Osteocyte (in vitro differentiated cells): ENCODE results near the gene FNIP1. TPM values are rescaled to one million over a fixed set of nuclear protein-coding genes. Genes with fewer than 3 reads are reported as not detected.

Experiments used
- DNase-seq: peaks from one replicate; pipeline ENCODE4 v3.0.0; 2021; ENCODE audit warnings: mixed read lengths; ENCODE audit not compliant: unreplicated experiment; ENCODE audit errors: extremely low spot score
- H3K27ac Mint-ChIP-seq: one replicate; pipeline ENCODE4 v1.8.0; 2021; ENCODE audit warnings: mild to moderate bottlenecking, mixed read lengths; ENCODE audit not compliant: unreplicated experiment
- H3K27me3 Mint-ChIP-seq: one replicate; pipeline ENCODE4 v1.8.0; 2021; ENCODE audit warnings: mixed read lengths; ENCODE audit not compliant: unreplicated experiment
- H3K36me3 Mint-ChIP-seq: one replicate; pipeline ENCODE4 v1.8.0; 2021; ENCODE audit warnings: mixed read lengths; ENCODE audit not compliant: unreplicated experiment
- H3K4me1 Mint-ChIP-seq: one replicate; pipeline ENCODE4 v1.8.0; 2021; ENCODE audit warnings: mixed read lengths; ENCODE audit not compliant: unreplicated experiment
- H3K4me3 Mint-ChIP-seq: one replicate; pipeline ENCODE4 v1.8.0; 2021; ENCODE audit warnings: mild to moderate bottlenecking, moderate library complexity, mixed read lengths; ENCODE audit not compliant: unreplicated experiment
- H3K9me3 Mint-ChIP-seq: one replicate; pipeline ENCODE4 v1.8.0; 2021; ENCODE audit warnings: mixed read lengths; ENCODE audit not compliant: unreplicated experiment
- total RNA-seq: library from RNA; stranded (reverse); gene quantifications from 2 replicates; pipeline ENCODE4 v1.2.1, GENCODE V29; 2021
- TF ChIP-seq, protein P1 (sequence below): fragments of 200-600 bp; sonication (generic); IDR thresholded peaks from 2 replicates; pipeline ENCODE4 v1.5.0; 2021; ENCODE audit warnings: antibody characterized with exemption, mild to moderate bottlenecking, moderate library complexity

FNIP1 gene
- total RNA-seq, 1 donor from 2014 or later: 43.0 TPM

DNA sequence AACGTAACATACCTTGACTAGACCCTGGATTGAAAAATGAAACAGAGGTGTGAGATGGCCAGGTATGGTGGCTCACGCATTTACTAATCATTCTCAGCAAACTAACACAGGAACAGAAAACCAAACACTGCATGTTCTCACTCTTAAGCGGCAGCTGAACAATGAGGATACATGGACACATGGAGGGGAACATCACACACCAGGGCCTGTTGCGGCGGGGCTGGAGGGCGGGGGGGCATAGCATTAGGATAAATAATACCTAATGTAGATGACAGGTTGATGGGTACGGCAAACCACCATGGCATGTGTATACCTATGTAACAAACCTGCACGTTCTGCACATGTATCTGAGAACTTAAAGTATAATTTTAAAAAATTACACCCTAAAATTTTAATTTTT is 177.7 kb downstream of the FNIP1 start:
- Mint-ChIP-seq H3K36me3 (peaks cover 3% of the 10 kb centered on the region), H3K27me3 (no peaks in the 10 kb centered on the region), H3K4me1 (peaks cover 4% of the 10 kb centered on the region), H3K9me3 (no peaks in the 10 kb centered on the region), H3K4me3 (no peak overlapping the region), H3K27ac (no peak overlapping the region)
- TF ChIP-seq, protein P1, sequence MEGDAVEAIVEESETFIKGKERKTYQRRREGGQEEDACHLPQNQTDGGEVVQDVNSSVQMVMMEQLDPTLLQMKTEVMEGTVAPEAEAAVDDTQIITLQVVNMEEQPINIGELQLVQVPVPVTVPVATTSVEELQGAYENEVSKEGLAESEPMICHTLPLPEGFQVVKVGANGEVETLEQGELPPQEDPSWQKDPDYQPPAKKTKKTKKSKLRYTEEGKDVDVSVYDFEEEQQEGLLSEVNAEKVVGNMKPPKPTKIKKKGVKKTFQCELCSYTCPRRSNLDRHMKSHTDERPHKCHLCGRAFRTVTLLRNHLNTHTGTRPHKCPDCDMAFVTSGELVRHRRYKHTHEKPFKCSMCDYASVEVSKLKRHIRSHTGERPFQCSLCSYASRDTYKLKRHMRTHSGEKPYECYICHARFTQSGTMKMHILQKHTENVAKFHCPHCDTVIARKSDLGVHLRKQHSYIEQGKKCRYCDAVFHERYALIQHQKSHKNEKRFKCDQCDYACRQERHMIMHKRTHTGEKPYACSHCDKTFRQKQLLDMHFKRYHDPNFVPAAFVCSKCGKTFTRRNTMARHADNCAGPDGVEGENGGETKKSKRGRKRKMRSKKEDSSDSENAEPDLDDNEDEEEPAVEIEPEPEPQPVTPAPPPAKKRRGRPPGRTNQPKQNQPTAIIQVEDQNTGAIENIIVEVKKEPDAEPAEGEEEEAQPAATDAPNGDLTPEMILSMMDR: no peak
- no peak for DNase-seq

DNA sequence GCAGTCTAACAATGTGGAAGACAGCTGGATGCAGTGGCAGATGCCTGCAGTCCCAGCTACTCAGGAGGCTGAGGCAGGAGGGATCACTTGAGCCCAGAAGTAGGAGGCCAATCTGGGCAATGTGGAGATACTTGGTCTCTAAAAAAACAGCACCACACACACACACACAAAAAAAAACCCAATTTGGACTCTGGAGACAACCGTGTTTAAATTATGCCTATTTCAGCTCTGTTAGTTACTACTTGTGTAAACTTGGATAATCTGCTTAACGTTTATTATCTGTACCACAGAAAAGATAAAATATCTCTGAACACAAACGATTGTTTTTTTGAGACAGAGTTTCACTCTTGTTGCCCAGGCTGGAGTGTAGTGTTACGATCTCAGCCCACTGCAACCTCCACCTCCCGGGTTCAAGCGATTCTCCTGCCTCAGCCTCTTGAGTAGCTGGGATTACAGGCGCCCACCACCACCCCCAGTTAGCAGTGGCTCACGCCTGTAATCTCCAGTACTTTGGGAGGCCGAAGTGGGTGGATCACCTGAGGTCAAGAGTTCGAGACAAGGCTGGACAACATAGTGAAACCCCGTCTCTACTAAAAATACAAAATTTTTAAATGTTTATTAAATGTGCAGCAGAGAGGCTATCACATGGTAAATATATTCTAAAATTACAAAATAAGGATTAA is 179.5 kb downstream of the FNIP1 start:
- H3K4me1 Mint-ChIP-seq: no peaks in the 10 kb centered on the region
- no peak overlapping the region for H3K27ac Mint-ChIP-seq
- no peaks in the 10 kb centered on the region for H3K27me3 Mint-ChIP-seq
- no peak for DNase-seq
- H3K9me3 Mint-ChIP-seq: no peaks in the 10 kb centered on the region
- no peaks in the 10 kb centered on the region for H3K36me3 Mint-ChIP-seq
- TF ChIP-seq, protein P1: no peak
- H3K4me3 Mint-ChIP-seq: no peak overlapping the region

- no peak overlapping the region for H3K27ac Mint-ChIP-seq
- no peak overlapping the region for H3K4me3 Mint-ChIP-seq
- no peaks in the 10 kb centered on the region for H3K9me3 Mint-ChIP-seq
- TF ChIP-seq, protein P1: no peak
- peaks cover 1% of the 10 kb centered on the region for H3K4me1 Mint-ChIP-seq
- no peak for DNase-seq
- H3K27me3 Mint-ChIP-seq: no peaks in the 10 kb centered on the region
- H3K36me3 Mint-ChIP-seq: no peaks in the 10 kb centered on the region
These were observed 180.9 kb downstream of the FNIP1 start for GRCh38 chr5:131615957-131616356.

GRCh38 chr5:131613423-131613822 is 183.4 kb downstream of the FNIP1 start:
- TF ChIP-seq, protein P1: no peak
- Mint-ChIP-seq H3K4me1 (peaks cover 14% of the 10 kb centered on the region), H3K27me3 (no peaks in the 10 kb centered on the region), H3K36me3 (no peaks in the 10 kb centered on the region), H3K4me3 (no peak overlapping the region), H3K27ac (no peak overlapping the region), H3K9me3 (no peaks in the 10 kb centered on the region)
- no peak for DNase-seq

DNA sequence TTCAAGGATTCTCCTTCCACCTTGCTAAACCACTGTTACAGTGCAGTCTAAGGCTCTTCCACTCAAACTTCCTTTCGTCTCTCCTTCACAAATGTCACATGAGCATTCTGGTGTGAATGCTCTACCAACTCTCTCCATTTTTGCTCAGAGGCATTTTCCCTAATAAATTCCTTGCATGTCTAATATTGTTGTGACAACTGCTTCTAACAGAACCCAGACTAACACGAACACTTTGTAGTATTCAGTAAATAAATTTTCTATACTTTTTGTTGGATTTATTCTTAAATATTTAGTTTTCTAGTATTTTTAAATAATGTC is 185.8 kb downstream of the FNIP1 start:
- no peaks in the 10 kb centered on the region for H3K27me3 Mint-ChIP-seq
- H3K9me3 Mint-ChIP-seq: no peaks in the 10 kb centered on the region
- peaks cover 14% of the 10 kb centered on the region for H3K4me1 Mint-ChIP-seq
- no peaks in the 10 kb centered on the region for H3K36me3 Mint-ChIP-seq
- H3K27ac Mint-ChIP-seq: no peak overlapping the region
- no peak for DNase-seq
- TF ChIP-seq, protein P1: no peak
- H3K4me3 Mint-ChIP-seq: no peak overlapping the region
